ENCODE data around the gene SLC51B. TPM values are rescaled to one million over a fixed set of nuclear protein-coding genes. Genes with fewer than 3 reads are reported as not detected.

SLC51B gene
- total RNA-seq (1 to 10 TPM in 1 of 2 donors, under 1 TPM in 1; 0.39 to 2.7 TPM), polyA plus RNA-seq (ENCODE audit: insufficient read length in 6 of 6) (10 to 100 TPM; 12.7 to 19.3 (median 14.7) TPM)
- long read RNA-seq, donor 1, partial matches to known transcripts = 18 of 84 reads
- long read RNA-seq, donor 1, other reads (novel, unspliced or antisense) = 65 of 84 reads
- long read RNA-seq, donor 2, partial matches to known transcripts = 117 of 133 reads
- long read RNA-seq, donor 2, other reads (novel, unspliced or antisense) = 16 of 133 reads
- long read RNA-seq, donor 3, partial matches to known transcripts = 5 of 47 reads
- long read RNA-seq, donor 3, other reads (novel, unspliced or antisense) = 42 of 47 reads
- long read RNA-seq, donor 4 = 0 reads
- long read RNA-seq, donor 5, partial matches to known transcripts = 6 of 57 reads
- long read RNA-seq, donor 5, other reads (novel, unspliced or antisense) = 50 of 57 reads
- long read RNA-seq, donor 6, partial matches to known transcripts = 0 of 38 reads
- long read RNA-seq, donor 6, other reads (novel, unspliced or antisense) = 38 of 38 reads
- long read RNA-seq, donor 7, partial matches to known transcripts = 0 of 65 reads
- long read RNA-seq, donor 7, other reads (novel, unspliced or antisense) = 65 of 65 reads
- long read RNA-seq, donor 8, partial matches to known transcripts = 12 of 92 reads
- long read RNA-seq, donor 8, other reads (novel, unspliced or antisense) = 80 of 92 reads
- long read RNA-seq, donor 9 = 0 reads
- long read RNA-seq, donor 10 = 0 reads
- long read RNA-seq, donor 11 = 0 reads
- long read RNA-seq, donor 12, partial matches to known transcripts = 7 of 78 reads
- long read RNA-seq, donor 12, other reads (novel, unspliced or antisense) = 71 of 78 reads

- TF ChIP-seq CTCF (IDR thresholded peaks at IDR 0.05) = no peak
- Histone ChIP-seq H3K9me3 (no peaks in the 10 kb centered on the region), H3K36me3 (no peaks in the 10 kb centered on the region), H3K27me3 (no peaks in the 10 kb centered on the region), H3K4me3 (no peak within 1 kb of the TSS), H3K4me1 (peaks cover 9 to 25% of the 10 kb centered on the region in 2 donors), H3K27ac (peak within 1 kb of the TSS in 1 of 2 donors; percentile 41)
- ATAC-seq (peak; percentile 90), DNase-seq (peak in 2 of 4 donors; percentile 70 to 89)
- intact Hi-C loops (cut with DNase I) = no loop called here
Measured at GRCh38 chr15:65044724-65045481, at the start of gene SLC51B. SLC51B (plus strand) TSS chr15:65045387; CDS start chr15:65050005, 4,618 bp downstream.

GRCh38 chr15:64997066-64997465, 48.1 kb upstream of the SLC51B start:
- no peak overlapping the region for H3K27ac ChIP-seq
- ATAC-seq (no peak), DNase-seq (no peak)
- no peaks in the 10 kb centered on the region for H3K27me3 ChIP-seq
- H3K4me1 ChIP-seq = no peaks in the 10 kb centered on the region
- peaks cover 0 to under 1% of the 10 kb centered on the region in 2 donors for H3K36me3 ChIP-seq
- TF ChIP-seq CTCF (IDR thresholded peaks at IDR 0.05) = no peak
- no peak overlapping the region for H3K4me3 ChIP-seq
- intact Hi-C loops (cut with DNase I) = no loop called here
- H3K9me3 ChIP-seq = no peaks in the 10 kb centered on the region

GRCh38 chr15:64997745-64998375, 47.3 kb upstream of the SLC51B start:
- ATAC-seq = no peak
- Histone ChIP-seq H3K4me3 (no peak overlapping the region), H3K27ac (no peak overlapping the region), H3K4me1 (no peaks in the 10 kb centered on the region), H3K9me3 (no peaks in the 10 kb centered on the region), H3K27me3 (no peaks in the 10 kb centered on the region), H3K36me3 (peaks cover 0 to 8% of the 10 kb centered on the region in 2 donors)
- no peak for TF ChIP-seq CTCF (IDR thresholded peaks at IDR 0.05)
- DNase-seq = no peak
- intact Hi-C loops (cut with DNase I) = no loop called here

GRCh38 chr15:65004993-65005392, 40.2 kb upstream of the SLC51B start:
- ATAC-seq (no peak), DNase-seq (no peak)
- Histone ChIP-seq H3K27ac (no peak overlapping the region), H3K4me3 (no peak overlapping the region), H3K4me1 (no peaks in the 10 kb centered on the region), H3K36me3 (peaks cover 0 to 31% of the 10 kb centered on the region in 2 donors), H3K9me3 (no peaks in the 10 kb centered on the region), H3K27me3 (no peaks in the 10 kb centered on the region)
- intact Hi-C loops (cut with DNase I) = no loop called here
- TF ChIP-seq CTCF (IDR thresholded peaks at IDR 0.05) = no peak

Measured in left lung (tissue), 14 donors.